HCT116 (cell line): ENCODE measurements around the gene LRRC74A. TPM values are rescaled to one million over a fixed set of nuclear protein-coding genes. Genes with fewer than 3 reads are reported as not detected.
A peak's percentile ranks its signal among the peaks of the same experiment; 100 is the strongest.

Experiments
- ATAC-seq: fragments of 200-7000 bp; cut with Tn5 transposase; 2 replicates; pipeline ENCODE4 v1.9.1; 2020; ENCODE audit warnings: mild to moderate bottlenecking, moderate library complexity
- BruUV-seq: library from RNA; stranded (reverse); fragments of 400-500 nt; replicated peaks from 2 replicates; lab custom pipeline; 2021; lab: Mats Ljungman, UMichigan
- CTCF ChIA-PET: fragments of 300-600 bp; sonication (Branson Sonifier 250); formaldehyde crosslinking; loops from one replicate; lab custom pipeline; 2021; ENCODE audit warnings: antibody characterized with exemption; lab: Charles Lee
- POLR2A ChIA-PET: fragments of 300-600, 350-600 bp; sonication (Branson Sonifier 250); formaldehyde crosslinking; loops from one replicate; lab custom pipeline; 2021; ENCODE audit warnings: antibody characterized with exemption; lab: Charles Lee
- RAD21 ChIA-PET, 2 experiments: fragments of 300-600 bp; sonication (Branson Sonifier 250); formaldehyde crosslinking; loops; one replicate each; lab custom pipeline; 2023; ENCODE audit warnings: low total read pairs in 2 of 2; ENCODE audit not compliant: uncharacterized antibody in 2 of 2, unreplicated experiment in 2 of 2, low non-redundant PET in 1 of 2; lab: Charles Lee
- DNase-seq: peaks from one replicate; pipeline ENCODE4 v3.0.0-alpha.2; 2010; ENCODE audit warnings: low read depth, low spot score
- H2AFZ ChIP-seq: fragments of 200-600 bp; shearing (Covaris generic), sonication (generic); 2 replicates; pipeline ENCODE4 v1.6.1; 2017; ENCODE audit warnings: low read depth, mixed run types, mixed read lengths, antibody characterized with exemption, low read length; ENCODE audit not compliant: poor library complexity, severe bottlenecking
- H3K27ac ChIP-seq: 2 replicates; pipeline ENCODE4 v1.5.1; 2012; ENCODE audit warnings: low read depth, low read length
- H3K27me3 ChIP-seq: fragments of 200-600 bp; sonication (generic); 2 replicates; pipeline ENCODE4 v1.6.1; 2016; ENCODE audit warnings: mixed run types, low read length, mixed read lengths; ENCODE audit not compliant: insufficient read depth
- H3K36me3 ChIP-seq, 2 experiments: fragments of 200-500 bp in 1 of 2; fragments of 200-600 bp in 1 of 2; sonication (Bioruptor generic) in 1 of 2; sonication (generic) in 1 of 2; 2 replicates each; pipeline versions ENCODE4 v1.5.1 to v1.6.1; 2014 to 2016; ENCODE audit warnings: low read length in 2 of 2, inconsistent platforms in 1 of 2, mixed read lengths in 1 of 2, mixed run types in 1 of 2; ENCODE audit not compliant: insufficient read depth in 2 of 2, control insufficient read depth in 1 of 2
- H3K4me1 ChIP-seq, 2 experiments: fragments of 200-600 bp in 1 of 2; sonication (generic) in 1 of 2; 2 replicates each; pipeline versions ENCODE4 v1.5.1 to v1.6.1; 2012 to 2017; ENCODE audit warnings: low read length in 2 of 2, inconsistent platforms in 1 of 2, mild to moderate bottlenecking in 1 of 2, mixed read lengths in 1 of 2, mixed run types in 1 of 2, moderate library complexity in 1 of 2; ENCODE audit not compliant: insufficient read depth in 2 of 2, control insufficient read depth in 1 of 2
- H3K4me2 ChIP-seq: fragments of 200-600 bp; sonication (generic); 2 replicates; pipeline ENCODE4 v1.6.1; 2017; ENCODE audit warnings: mixed run types, low read length, mixed read lengths
- H3K4me3 ChIP-seq, 2 experiments: fragments of 200-600 bp in 1 of 2; sonication (generic) in 1 of 2; replicated peaks in 1 of 2; 2 replicates each; pipeline ENCODE4 v1.5.1; 2011 to 2016; ENCODE audit warnings: low read length in 2 of 2, control low read depth in 1 of 2, low read depth in 1 of 2, mild to moderate bottlenecking in 1 of 2, mixed read lengths in 1 of 2, mixed run types in 1 of 2
- H3K79me2 ChIP-seq: fragments of 200-600 bp; sonication (generic); 2 replicates; pipeline ENCODE4 v1.6.1; 2017; ENCODE audit warnings: mild to moderate bottlenecking, mixed run types, low read length, moderate library complexity, mixed read lengths; ENCODE audit not compliant: insufficient read depth
- H3K9ac ChIP-seq: fragments of 200-600 bp; sonication (generic); 2 replicates; pipeline ENCODE4 v1.6.1; 2016; ENCODE audit warnings: low read length, mixed read lengths
- H3K9me2 ChIP-seq: fragments of 200-600 bp; sonication (generic), shearing (Covaris generic); 2 replicates; pipeline ENCODE4 v1.6.1; 2017; ENCODE audit warnings: mixed run types, mild to moderate bottlenecking, moderate library complexity; ENCODE audit not compliant: insufficient read depth
- H3K9me3 ChIP-seq, 2 experiments: fragments of 200-500 bp in 1 of 2; fragments of 200-600 bp in 1 of 2; sonication (Bioruptor generic) in 1 of 2; sonication (generic) in 1 of 2; 2 replicates each; pipeline ENCODE4 v1.6.1; 2014 to 2017; ENCODE audit warnings: low read length in 2 of 2, mixed read lengths in 2 of 2, inconsistent platforms in 1 of 2, low read depth in 1 of 2, mild to moderate bottlenecking in 1 of 2, mixed run types in 1 of 2, moderate library complexity in 1 of 2; ENCODE audit not compliant: control insufficient read depth in 1 of 2, insufficient read depth in 1 of 2
- H4K20me1 ChIP-seq: fragments of 200-600 bp; sonication (generic), shearing (Covaris generic); 2 replicates; pipeline ENCODE4 v1.6.1; 2017; ENCODE audit warnings: mixed run types, mild to moderate bottlenecking, moderate library complexity; ENCODE audit not compliant: insufficient read depth
- ELF1 ChIP-seq: IDR thresholded peaks from 2 replicates; pipeline ENCODE4 v1.6.1; 2012; ENCODE audit warnings: low read depth, borderline replicate concordance
- EZH2 ChIP-seq: fragments of 200-600 bp; sonication (generic); IDR thresholded peaks from 2 replicates; pipeline ENCODE4 v1.6.1; 2017; ENCODE audit warnings: antibody characterized with exemption, mixed run types
- FOSL1 ChIP-seq: IDR thresholded peaks from 2 replicates; pipeline ENCODE4 v1.6.1; 2012; ENCODE audit warnings: low read depth
- JUND ChIP-seq: IDR thresholded peaks from 2 replicates; pipeline ENCODE4 v1.6.1; 2012
- SIN3A ChIP-seq: IDR thresholded peaks from 2 replicates; pipeline ENCODE4 v1.6.1; 2012; ENCODE audit warnings: low read depth
- YY1 ChIP-seq: IDR thresholded peaks from 2 replicates; pipeline ENCODE4 v1.6.1; 2011; ENCODE audit warnings: low read length, low read depth, moderate library complexity, mild to moderate bottlenecking; ENCODE audit not compliant: insufficient replicate concordance; ENCODE audit errors: extremely low read depth
- ZFX ChIP-seq: fragments of 450-650 bp; IDR thresholded peaks from 2 replicates; pipeline ENCODE4 v1.6.1; 2017
- intact Hi-C: fragments of 100-400 bp; cut with micrococcal nuclease; formaldehyde crosslinking; loops from 2 replicates; pipeline ENCODE4 v1.10.0; 2022
- total RNA-seq: library from RNA; stranded (reverse); gene quantifications from one replicate; pipeline ENCODE4 v1.2.1, GENCODE V29; 2021; ENCODE audit not compliant: unreplicated experiment
- TF ChIP-seq, protein P1 (sequence below), 3 experiments: fragments of 200-600 bp in 1 of 3; sonication (generic) in 1 of 3; IDR thresholded peaks in 2 of 3; conservative IDR thresholded peaks in 1 of 3; 2 replicates each; pipeline ENCODE4 v1.5.1; 2012 to 2017; ENCODE audit warnings: low read depth in 2 of 3, low read length in 2 of 3, antibody characterized with exemption in 1 of 3, borderline replicate concordance in 1 of 3, control low read depth in 1 of 3, mild to moderate bottlenecking in 1 of 3, mixed read lengths in 1 of 3, mixed run types in 1 of 3, moderate library complexity in 1 of 3; ENCODE audit not compliant: insufficient read depth in 1 of 3

LRRC74A gene
- total RNA-seq, 1 experiment from 2014 or later, result not detected

DNA sequence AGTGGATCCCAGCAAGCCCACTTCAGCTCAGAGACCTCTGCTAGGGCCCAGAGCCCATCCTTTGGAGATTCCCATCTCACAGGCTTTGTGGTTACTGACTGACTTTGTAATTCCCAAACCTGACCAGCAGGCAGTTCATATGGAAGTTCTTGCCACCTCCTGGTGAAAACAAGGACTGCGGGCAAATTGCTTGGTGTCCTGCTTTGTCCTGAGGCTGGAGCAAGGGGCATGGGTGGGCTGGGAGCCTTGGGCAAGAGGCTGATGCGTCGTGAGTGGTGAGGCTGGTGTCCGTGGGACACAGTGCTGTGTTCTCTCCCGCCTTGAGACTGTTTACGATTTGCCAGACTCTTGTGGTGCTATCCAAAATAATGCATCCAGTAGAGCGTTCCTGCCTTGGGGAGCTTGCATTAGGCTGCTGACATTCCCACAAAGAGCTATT, 91.0 kb downstream of the LRRC74A start:
- Histone ChIP-seq H3K9me2 (no peaks in the 10 kb centered on the region), H3K36me3 (no peaks in the 10 kb centered on the region), H3K79me2 (no peaks in the 10 kb centered on the region), H3K27me3 (no peaks in the 10 kb centered on the region), H3K4me3 (no peak overlapping the region), H3K4me2 (peak overlapping the region; percentile 79), H3K9me3 (no peaks in the 10 kb centered on the region), H3K9ac (peak overlapping the region; percentile 66), H3K4me1 (peaks cover 79 to 85% of the 10 kb centered on the region in 2 experiments), H4K20me1 (no peaks in the 10 kb centered on the region), H3K27ac (peak overlapping the region; percentile 99), H2AFZ (no peak overlapping the region)
- ChIA-PET CTCF (interaction anchor here (1.0 to 4.2 kb wide), 14 partner anchors 13 to 155 kb away, joined by 3 to 28 read pairs (median 5); no protein-coding TSS in a partner anchor), POLR2A (interaction anchor here (0.6 to 3.6 kb wide), 11 partner anchors 13 to 150 kb away, joined by 3 to 20 read pairs (median 6); no protein-coding TSS in a partner anchor), RAD21 (interaction anchor here (0.6 to 1.9 kb wide), 6 partner anchors 36 to 142 kb away, joined by 3 to 7 read pairs (median 4); no protein-coding TSS in a partner anchor)
- peak; percentile 43 for ATAC-seq
- DNase-seq, result peak; percentile 81
- TF ChIP-seq EZH2 (no peak), FOSL1 (no peak), YY1 (no peak), ELF1 (no peak), SIN3A (no peak), JUND (no peak), ZFX (no peak)
- TF ChIP-seq, protein P1, sequence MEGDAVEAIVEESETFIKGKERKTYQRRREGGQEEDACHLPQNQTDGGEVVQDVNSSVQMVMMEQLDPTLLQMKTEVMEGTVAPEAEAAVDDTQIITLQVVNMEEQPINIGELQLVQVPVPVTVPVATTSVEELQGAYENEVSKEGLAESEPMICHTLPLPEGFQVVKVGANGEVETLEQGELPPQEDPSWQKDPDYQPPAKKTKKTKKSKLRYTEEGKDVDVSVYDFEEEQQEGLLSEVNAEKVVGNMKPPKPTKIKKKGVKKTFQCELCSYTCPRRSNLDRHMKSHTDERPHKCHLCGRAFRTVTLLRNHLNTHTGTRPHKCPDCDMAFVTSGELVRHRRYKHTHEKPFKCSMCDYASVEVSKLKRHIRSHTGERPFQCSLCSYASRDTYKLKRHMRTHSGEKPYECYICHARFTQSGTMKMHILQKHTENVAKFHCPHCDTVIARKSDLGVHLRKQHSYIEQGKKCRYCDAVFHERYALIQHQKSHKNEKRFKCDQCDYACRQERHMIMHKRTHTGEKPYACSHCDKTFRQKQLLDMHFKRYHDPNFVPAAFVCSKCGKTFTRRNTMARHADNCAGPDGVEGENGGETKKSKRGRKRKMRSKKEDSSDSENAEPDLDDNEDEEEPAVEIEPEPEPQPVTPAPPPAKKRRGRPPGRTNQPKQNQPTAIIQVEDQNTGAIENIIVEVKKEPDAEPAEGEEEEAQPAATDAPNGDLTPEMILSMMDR (IDR thresholded peaks at IDR 0.05 in 2 of 3, conservative IDR thresholded peaks at IDR 0.05 in 1 of 3; ENCODE audit: borderline replicate concordance in 1 of 3, insufficient read depth in 1 of 3, low read depth in 2 of 3, low read length in 2 of 3), result peak in 2 of 3 experiments; percentile 84 to 87; a peak in 4 of 6 replicates
- BruUV-seq, result no TSS peak
- intact Hi-C loops, result loop anchor here (1.0 to 10.0 kb wide), 2 partner anchors 41 to 108 kb away; partner anchors contain the start of gene IRF2BPL
